Activated naive CD8-positive, alpha-beta T cell treated with anti-CD3 and anti-CD28 coated beads, Interleukin-2, amount 10 ng/mL, durations not matched to agents 7 days and 5 days (primary cell): ENCODE data around the gene DBF4B. TPM values are rescaled to one million over a fixed set of nuclear protein-coding genes. Genes with fewer than 3 reads are reported as not detected.

Experiments used
- ATAC-seq: fragments of 150-1000 bp; cut with Tn5 transposase; one replicate; pipeline ENCODE4 v1.10.0; 2021; ENCODE audit warnings: low read depth, moderate library complexity
- POLR2A ChIA-PET: fragments of 350-600 bp; sonication (Branson Sonifier 250); formaldehyde crosslinking; loops from one replicate; lab custom pipeline; 2021; ENCODE audit warnings: antibody characterized with exemption; lab: Charles Lee
- DNase-seq: peaks from one replicate; pipeline ENCODE4 v3.0.0; 2021
- H3K27ac Mint-ChIP-seq: one replicate; pipeline ENCODE4 v1.8.0; 2022; ENCODE audit warnings: mild to moderate bottlenecking, mixed read lengths
- H3K27me3 Mint-ChIP-seq: one replicate; pipeline ENCODE4 v1.8.0; 2022; ENCODE audit warnings: mild to moderate bottlenecking, moderate library complexity, mixed read lengths
- H3K36me3 Mint-ChIP-seq: one replicate; pipeline ENCODE4 v1.8.0; 2021; ENCODE audit warnings: mild to moderate bottlenecking, mixed read lengths
- H3K4me1 Mint-ChIP-seq: one replicate; pipeline ENCODE4 v1.8.0; 2021; ENCODE audit warnings: mixed read lengths
- H3K4me3 Mint-ChIP-seq: one replicate; pipeline ENCODE4 v1.8.0; 2022; ENCODE audit warnings: mild to moderate bottlenecking, moderate library complexity, mixed read lengths
- H3K9me3 Mint-ChIP-seq: one replicate; pipeline ENCODE4 v1.8.0; 2021; ENCODE audit warnings: mixed read lengths
- total RNA-seq, 2 experiments: library from RNA; stranded (reverse); gene quantifications; one replicate each; pipeline ENCODE4 v1.2.3, GENCODE V29; 2021

DBF4B gene
- total RNA-seq, 2 experiments from 2014 or later: 27.7 to 31.8 TPM

DNA sequence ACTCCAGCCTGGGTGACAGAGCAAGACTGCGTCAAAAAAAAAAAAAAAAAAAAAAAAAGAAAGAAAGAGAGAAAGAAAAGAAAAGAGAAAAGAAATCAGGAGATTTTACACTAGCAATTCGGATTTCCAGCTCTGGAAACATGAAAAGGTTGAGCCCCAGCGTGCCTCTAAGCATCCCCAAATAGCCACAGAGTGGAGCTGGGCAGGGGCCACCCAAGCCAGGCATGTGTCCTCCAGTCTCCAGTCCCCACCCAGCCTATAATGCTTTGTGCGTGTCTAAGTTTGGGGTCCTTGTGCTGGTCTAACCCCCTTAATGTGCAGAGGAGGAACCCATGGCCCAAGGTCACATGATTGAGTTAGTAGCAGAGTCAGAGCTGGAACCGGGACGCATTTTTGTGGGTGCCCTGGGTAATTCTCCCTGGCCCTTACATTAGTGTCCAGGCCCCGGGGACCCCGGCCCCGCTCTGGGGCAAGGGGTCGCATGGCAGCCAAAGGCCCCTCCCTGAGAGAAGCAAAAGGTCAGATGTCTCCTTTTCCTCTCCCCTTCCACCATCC is 70.3 kb downstream of the DBF4B start:
- Mint-ChIP-seq H3K4me1 (peaks cover 7% of the 10 kb centered on the region), H3K27me3 (peaks cover 15% of the 10 kb centered on the region), H3K27ac (no peak overlapping the region), H3K4me3 (peak overlapping the region; percentile 73), H3K36me3 (no peaks in the 10 kb centered on the region), H3K9me3 (no peaks in the 10 kb centered on the region)
- no peak for ATAC-seq
- POLR2A ChIA-PET: no interaction called here
- DNase-seq: no peak

DNA sequence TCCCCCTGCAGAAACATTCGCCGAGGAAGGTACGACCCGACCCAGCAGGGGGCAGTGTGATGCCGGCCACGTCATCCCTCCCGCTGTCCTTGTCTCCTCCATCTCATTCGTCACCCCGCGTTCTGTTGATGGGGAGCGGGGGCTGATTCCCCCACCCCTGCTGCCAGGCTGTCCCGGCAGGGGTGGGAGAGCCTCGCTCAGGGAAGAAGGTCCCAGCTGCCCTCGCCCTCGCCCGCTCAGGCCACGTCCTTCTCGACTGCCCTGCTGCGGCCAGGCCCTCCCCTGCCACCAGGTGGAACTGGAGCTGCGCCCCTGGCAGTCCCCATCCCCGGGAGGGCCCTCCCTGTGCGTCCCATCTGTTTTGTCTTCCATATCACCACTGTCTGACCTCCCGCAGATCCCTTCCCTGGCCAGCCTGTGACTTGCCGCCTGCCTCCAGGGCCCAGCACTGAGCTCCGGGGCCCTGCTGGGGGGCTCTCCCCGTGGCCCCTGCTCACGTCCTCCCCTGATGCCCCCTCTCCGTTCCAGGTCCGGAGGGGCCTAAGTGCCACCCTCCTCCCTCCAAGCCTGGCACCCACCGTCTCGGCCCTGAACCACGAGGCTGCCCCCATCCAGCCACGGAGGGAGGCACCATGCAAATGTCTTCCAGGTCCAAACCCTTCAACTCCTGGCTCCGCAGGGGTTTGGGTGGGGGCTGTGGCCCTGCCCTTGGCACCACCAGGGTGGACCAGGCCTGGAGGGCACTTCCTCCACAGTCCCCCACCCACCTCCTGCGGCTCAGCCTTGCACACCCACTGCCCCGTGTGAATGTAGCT is 71.0 kb downstream of the DBF4B start:
- Mint-ChIP-seq H3K27ac (no peak overlapping the region), H3K9me3 (no peaks in the 10 kb centered on the region), H3K4me1 (peaks cover 7% of the 10 kb centered on the region), H3K36me3 (no peaks in the 10 kb centered on the region), H3K27me3 (peaks cover 13% of the 10 kb centered on the region), H3K4me3 (peak overlapping the region; percentile 73)
- POLR2A ChIA-PET: interaction anchor here (1.1 kb wide), 1 partner anchor 85 kb away, joined by 3 read pairs; no protein-coding TSS in a partner anchor
- peak; percentile 88 for DNase-seq
- peak; percentile 23 for ATAC-seq

DNA sequence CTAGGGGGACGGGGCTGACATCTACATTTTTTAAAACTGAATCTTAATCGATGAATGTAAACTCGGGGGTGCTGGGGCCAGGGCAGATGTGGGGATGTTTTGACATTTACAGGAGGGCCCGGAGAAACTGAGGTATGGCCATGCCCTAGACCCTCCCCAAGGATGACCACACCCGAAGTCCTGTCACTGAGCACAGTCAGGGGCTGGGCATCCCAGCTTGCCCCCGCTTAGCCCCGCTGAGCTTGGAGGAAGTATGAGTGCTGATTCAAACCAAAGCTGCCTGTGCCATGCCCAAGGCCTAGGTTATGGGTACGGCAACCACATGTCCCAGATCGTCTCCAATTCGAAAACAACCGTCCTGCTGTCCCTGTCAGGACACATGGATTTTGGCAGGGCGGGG is 71.7 kb downstream of the DBF4B start:
- no peak overlapping the region for H3K27ac Mint-ChIP-seq
- H3K9me3 Mint-ChIP-seq: no peaks in the 10 kb centered on the region
- peaks cover 13% of the 10 kb centered on the region for H3K27me3 Mint-ChIP-seq
- H3K4me3 Mint-ChIP-seq: no peak overlapping the region
- no peaks in the 10 kb centered on the region for H3K36me3 Mint-ChIP-seq
- peaks cover 6% of the 10 kb centered on the region for H3K4me1 Mint-ChIP-seq
- ATAC-seq (no peak), DNase-seq (no peak)
- POLR2A ChIA-PET: interaction anchor here (1.1 kb wide), 1 partner anchor 84 kb away, joined by 3 read pairs; no protein-coding TSS in a partner anchor

DNA sequence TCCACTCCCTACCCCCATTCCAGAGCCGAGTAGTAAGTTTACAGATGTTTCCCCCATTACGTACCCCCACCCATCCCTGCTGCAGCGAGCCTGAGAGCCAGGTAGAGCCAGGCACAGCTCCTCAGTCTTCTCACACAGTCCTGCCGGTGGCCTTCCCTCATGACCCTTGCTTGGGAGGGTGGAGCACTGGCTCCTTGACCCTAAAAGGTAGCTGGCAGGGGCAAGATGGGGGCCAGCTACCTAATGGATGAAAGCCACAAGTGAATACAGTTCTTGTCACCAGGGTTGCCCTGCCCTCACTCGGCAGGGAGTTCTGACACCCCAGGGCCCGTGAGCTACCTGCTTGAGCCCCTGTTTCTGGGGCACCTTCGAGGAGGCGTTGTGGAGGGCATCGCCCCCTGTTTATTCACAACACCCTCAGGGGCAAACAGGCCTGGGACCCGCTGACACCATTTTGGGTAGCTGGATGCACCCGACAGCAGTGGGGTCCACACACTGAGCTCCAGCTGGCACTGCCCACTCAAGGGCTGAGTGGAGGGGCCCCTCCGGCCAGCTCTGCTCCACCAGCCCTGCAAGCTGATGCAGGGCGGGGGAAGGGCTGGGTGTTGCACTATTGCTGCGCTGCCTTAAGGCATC is 72.5 kb downstream of the DBF4B start:
- POLR2A ChIA-PET: interaction anchor here (0.5 kb wide), 1 partner anchor 45 kb away, joined by 3 read pairs; no protein-coding TSS in a partner anchor
- Mint-ChIP-seq H3K36me3 (no peaks in the 10 kb centered on the region), H3K27me3 (peaks cover 13% of the 10 kb centered on the region), H3K4me1 (peaks cover 6% of the 10 kb centered on the region), H3K4me3 (no peak overlapping the region), H3K9me3 (no peaks in the 10 kb centered on the region), H3K27ac (no peak overlapping the region)
- ATAC-seq (no peak), DNase-seq (no peak)

DNA sequence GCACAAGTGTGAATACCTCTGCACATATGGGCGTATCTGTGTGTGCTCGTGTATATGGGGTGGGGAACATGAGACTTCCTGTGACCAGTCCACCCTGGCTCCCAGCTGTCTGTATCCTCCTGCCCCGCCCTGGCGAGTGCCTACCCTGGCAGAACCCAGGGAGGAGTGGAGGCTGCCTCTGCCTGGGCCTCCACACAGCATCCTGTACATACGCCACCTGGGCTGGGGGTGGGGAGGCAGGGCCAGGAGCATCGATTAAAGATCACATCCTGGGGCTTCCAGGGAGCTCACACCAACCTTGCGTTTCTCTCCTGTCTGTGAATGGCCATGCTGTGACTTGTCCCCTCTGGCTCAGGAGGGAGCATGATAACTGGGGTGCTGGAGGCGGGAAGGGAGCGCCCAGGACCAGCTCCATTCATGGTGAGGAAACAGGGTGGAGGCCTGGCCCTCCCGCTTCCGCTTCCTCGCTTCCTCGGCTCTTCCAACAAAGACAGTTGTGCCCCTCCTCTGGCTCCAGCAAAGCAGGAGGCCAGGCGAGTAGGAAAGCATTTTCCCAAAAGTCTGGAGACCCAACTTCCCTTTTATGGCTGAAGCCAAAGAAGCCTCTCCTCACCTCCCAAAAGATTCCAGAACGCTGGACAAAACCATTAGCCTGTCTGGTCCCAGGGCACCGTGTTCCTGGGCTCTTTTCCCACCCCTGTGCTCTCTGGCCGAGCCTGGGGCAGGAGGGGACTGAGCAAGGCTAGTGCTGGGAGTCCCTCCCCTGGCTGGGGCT is 73.3 kb downstream of the DBF4B start:
- no peaks in the 10 kb centered on the region for H3K9me3 Mint-ChIP-seq
- ATAC-seq (no peak), DNase-seq (no peak)
- H3K27ac Mint-ChIP-seq: no peak overlapping the region
- no peak overlapping the region for H3K4me3 Mint-ChIP-seq
- POLR2A ChIA-PET: interaction anchor here (0.5 kb wide), 1 partner anchor 46 kb away, joined by 3 read pairs; no protein-coding TSS in a partner anchor
- H3K27me3 Mint-ChIP-seq: peaks cover 11% of the 10 kb centered on the region
- peaks cover 4% of the 10 kb centered on the region for H3K4me1 Mint-ChIP-seq
- H3K36me3 Mint-ChIP-seq: no peaks in the 10 kb centered on the region

DNA sequence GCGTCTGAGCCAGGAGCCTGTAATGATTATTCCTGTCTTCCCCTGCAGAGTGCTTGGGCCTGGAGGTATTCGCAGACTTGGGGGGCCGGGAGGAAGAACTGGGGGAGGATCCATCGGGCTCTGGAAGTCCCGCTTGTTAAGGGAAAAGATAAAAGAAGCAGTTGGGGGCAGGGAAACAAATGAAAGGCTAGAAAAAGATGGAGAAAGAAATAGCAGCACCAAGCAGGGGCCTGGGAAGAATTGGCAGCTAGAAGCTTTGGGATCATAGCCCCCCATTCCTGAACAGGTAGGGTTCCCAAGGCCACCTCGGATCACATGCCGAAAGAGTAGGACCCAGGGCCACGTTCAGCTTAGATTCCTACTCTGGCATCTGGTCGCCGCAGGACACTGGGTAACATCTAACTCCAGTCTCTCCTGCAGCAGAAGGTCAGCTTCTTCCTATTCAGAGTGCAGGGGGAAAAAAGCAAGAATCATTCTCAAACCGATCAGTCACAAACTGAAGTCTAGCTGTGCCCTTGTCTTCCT is 73.9 kb downstream of the DBF4B start:
- POLR2A ChIA-PET: no interaction called here
- Mint-ChIP-seq H3K4me3 (no peak overlapping the region), H3K9me3 (no peaks in the 10 kb centered on the region), H3K36me3 (no peaks in the 10 kb centered on the region), H3K27me3 (peaks cover 5% of the 10 kb centered on the region), H3K4me1 (peaks cover 4% of the 10 kb centered on the region), H3K27ac (no peak overlapping the region)
- ATAC-seq: no peak
- no peak for DNase-seq

DNA sequence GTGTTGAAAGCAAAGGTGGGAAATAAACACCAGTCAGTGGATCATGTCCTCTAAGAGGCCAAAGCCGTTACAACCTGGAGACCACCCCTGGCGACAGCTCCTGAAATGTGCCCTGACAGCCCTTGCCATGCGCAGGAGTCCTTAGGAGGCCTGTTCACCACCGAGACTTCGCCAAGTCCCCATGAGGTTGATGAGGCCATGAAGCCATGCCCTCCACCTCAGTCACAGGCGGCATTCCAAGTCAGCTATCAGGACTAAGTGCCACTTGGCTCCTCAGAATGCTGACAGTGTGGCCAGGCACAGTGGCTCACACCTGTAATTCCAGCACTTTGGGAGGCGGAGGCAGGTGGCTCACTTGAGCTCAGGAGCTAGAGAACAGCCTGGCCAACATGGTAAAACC is 77.5 kb downstream of the DBF4B start:
- H3K27me3 Mint-ChIP-seq: peaks cover 4% of the 10 kb centered on the region
- no peak overlapping the region for H3K27ac Mint-ChIP-seq
- H3K4me1 Mint-ChIP-seq: no peaks in the 10 kb centered on the region
- H3K9me3 Mint-ChIP-seq: no peaks in the 10 kb centered on the region
- no peak overlapping the region for H3K4me3 Mint-ChIP-seq
- POLR2A ChIA-PET: no interaction called here
- DNase-seq: no peak
- ATAC-seq: no peak
- H3K36me3 Mint-ChIP-seq: no peaks in the 10 kb centered on the region

DNA sequence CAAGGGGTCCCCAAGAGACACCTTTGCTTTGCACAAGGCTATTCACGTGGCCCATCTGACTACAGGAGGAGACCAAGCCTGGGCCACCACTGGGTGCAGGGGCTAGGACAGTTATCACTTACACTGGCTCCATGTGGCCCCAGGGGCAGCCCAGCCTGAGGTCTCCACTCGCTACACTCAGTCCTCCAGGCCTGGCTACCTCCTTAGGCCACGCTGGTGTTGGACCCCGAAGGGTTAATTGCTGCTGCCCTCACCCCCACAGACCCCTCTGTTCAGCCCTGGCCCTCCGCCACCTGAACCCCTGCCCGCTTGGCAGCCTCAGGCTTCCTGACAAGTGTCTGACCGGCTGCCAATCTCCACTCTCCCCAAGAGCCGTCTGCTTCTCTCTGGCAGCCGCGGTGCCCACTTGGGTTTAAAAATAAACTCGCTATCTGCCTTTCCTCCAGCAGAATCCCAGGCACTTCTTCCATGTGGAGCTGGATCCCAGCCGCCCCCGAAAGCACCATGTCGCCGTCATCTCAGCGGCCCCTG is 78.2 kb downstream of the DBF4B start:
- DNase-seq (no peak), ATAC-seq (no peak)
- POLR2A ChIA-PET: no interaction called here
- Mint-ChIP-seq H3K9me3 (no peaks in the 10 kb centered on the region), H3K4me1 (no peaks in the 10 kb centered on the region), H3K36me3 (no peaks in the 10 kb centered on the region), H3K27me3 (peaks cover 4% of the 10 kb centered on the region), H3K27ac (no peak overlapping the region), H3K4me3 (no peak overlapping the region)

DNA sequence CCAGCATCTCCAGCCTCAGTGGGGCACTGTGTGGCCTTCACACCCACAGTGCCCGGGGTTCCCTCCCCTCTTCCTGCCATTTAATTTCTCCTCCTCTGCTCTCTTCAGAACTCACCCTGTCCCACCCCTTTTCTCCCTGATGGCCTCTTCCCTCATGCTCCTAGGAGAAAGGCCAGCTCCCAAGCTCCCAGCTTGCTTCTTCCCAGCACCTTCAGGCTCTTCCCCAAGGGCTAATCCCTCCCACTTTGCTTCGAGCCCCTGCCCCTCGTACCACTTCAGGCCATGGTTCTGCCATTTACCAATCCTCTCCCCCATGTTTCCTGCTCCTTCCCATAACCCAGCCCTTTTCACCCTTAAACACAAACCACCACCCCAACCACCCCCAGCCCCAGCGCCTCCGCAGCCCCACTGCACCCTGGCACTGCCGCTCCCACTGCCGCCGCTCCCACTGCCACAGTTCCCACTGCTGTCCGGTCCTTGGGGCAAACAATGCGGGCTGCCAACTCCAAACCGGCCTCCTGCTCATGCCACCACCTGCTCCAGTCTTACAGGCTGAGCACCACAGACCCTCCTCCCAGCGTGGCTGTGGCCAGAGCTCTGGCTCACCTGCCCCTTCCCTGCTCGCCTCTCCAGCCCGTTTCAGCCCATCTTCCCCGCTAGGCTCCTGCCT is 78.9 kb downstream of the DBF4B start:
- no peak overlapping the region for H3K4me3 Mint-ChIP-seq
- POLR2A ChIA-PET: no interaction called here
- DNase-seq (no peak), ATAC-seq (no peak)
- no peak overlapping the region for H3K27ac Mint-ChIP-seq
- H3K9me3 Mint-ChIP-seq: no peaks in the 10 kb centered on the region
- H3K36me3 Mint-ChIP-seq: no peaks in the 10 kb centered on the region
- no peaks in the 10 kb centered on the region for H3K4me1 Mint-ChIP-seq
- H3K27me3 Mint-ChIP-seq: peaks cover 4% of the 10 kb centered on the region

DNA sequence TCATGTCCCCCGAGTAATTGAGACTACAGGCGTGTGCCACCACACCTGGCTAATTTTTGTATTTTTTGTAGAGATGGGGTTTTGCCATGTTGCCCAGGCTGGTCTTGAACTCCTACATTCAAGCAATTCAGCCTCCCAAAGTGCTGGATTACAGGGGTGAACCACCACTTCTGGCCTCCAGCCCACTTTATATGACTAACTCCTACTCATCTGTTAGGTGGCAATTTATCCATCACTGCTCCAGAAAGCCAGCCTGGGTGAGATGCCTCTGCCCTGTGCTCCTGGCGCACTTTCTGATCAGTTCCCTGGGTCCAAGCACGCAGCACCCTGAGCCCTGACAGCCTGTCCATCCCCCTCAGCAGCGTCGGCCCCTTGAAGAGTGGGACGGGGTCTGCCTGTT is 79.7 kb downstream of the DBF4B start:
- Mint-ChIP-seq H3K4me1 (no peaks in the 10 kb centered on the region), H3K27ac (no peak overlapping the region), H3K27me3 (peaks cover 4% of the 10 kb centered on the region), H3K4me3 (no peak overlapping the region), H3K36me3 (no peaks in the 10 kb centered on the region), H3K9me3 (no peaks in the 10 kb centered on the region)
- ATAC-seq (no peak), DNase-seq (no peak)
- POLR2A ChIA-PET: no interaction called here

DNA sequence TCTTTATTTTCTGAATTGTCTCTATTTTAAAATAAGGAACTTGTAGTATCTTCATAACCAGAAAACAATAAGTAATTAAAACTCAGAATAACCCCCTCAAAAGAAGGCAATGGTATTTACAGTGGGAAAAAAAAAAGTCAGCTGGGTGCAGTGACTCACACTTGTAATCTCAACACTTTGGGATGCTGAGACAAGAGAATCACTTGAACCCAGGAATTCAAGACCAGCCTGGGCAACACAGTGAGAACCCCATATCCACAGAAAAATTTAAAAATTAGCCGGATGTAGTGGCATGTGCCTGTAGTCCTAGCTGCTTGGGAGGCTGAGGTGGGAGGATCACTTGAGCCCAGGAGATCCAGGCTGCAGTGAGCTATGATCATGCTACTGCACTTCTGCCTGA is 83.8 kb downstream of the DBF4B start:
- no peak for DNase-seq
- H3K27ac Mint-ChIP-seq: no peak overlapping the region
- no peaks in the 10 kb centered on the region for H3K36me3 Mint-ChIP-seq
- no peak overlapping the region for H3K4me3 Mint-ChIP-seq
- H3K9me3 Mint-ChIP-seq: no peaks in the 10 kb centered on the region
- H3K27me3 Mint-ChIP-seq: peaks cover 8% of the 10 kb centered on the region
- ATAC-seq: no peak
- POLR2A ChIA-PET: no interaction called here
- H3K4me1 Mint-ChIP-seq: peaks cover 5% of the 10 kb centered on the region
